Bronchial epithelial cell (primary cell): ENCODE measurements around the gene DDX47. TPM values are rescaled to one million over a fixed set of nuclear protein-coding genes. Genes with fewer than 3 reads are reported as not detected.

ENCODE experiments used
- DNase-seq: peaks from one replicate; pipeline ENCODE4 v3.0.0-alpha.2; 2010; ENCODE audit warnings: low read depth
- FAIRE-seq: peaks from 2 replicates; lab custom pipeline; 2011; peaks lifted over from hg19 to GRCh38; lab: Jason Lieb, UNC
- H3K27me3 ChIP-seq: 2 replicates; pipeline ENCODE4 v1.5.1; 2011; ENCODE audit warnings: low read length; ENCODE audit not compliant: control insufficient read depth, insufficient read depth
- H3K36me3 ChIP-seq: 2 replicates; pipeline ENCODE4 v1.5.1; 2011; ENCODE audit warnings: low read length; ENCODE audit not compliant: control insufficient read depth, insufficient read depth
- H3K4me3 ChIP-seq: 2 replicates; pipeline ENCODE4 v1.5.1; 2011; ENCODE audit warnings: mild to moderate bottlenecking, low read depth, low read length, control low read depth
- CTCF ChIP-seq: IDR thresholded peaks from 2 replicates; pipeline ENCODE4 v1.5.1; 2011; ENCODE audit warnings: mild to moderate bottlenecking, moderate library complexity, low read length, control low read depth, inconsistent platforms; ENCODE audit not compliant: insufficient read depth, severe bottlenecking
- total RNA-seq: library from RNA; depleted of rRNA; stranded (reverse); fragments of >200 nt; gene quantifications from 2 replicates; pipeline ENCODE4 v1.2.1, GENCODE V29; 2014

Gene DDX47
- total RNA-seq, 1 donor from 2014 or later, result 56.9 TPM

DNA sequence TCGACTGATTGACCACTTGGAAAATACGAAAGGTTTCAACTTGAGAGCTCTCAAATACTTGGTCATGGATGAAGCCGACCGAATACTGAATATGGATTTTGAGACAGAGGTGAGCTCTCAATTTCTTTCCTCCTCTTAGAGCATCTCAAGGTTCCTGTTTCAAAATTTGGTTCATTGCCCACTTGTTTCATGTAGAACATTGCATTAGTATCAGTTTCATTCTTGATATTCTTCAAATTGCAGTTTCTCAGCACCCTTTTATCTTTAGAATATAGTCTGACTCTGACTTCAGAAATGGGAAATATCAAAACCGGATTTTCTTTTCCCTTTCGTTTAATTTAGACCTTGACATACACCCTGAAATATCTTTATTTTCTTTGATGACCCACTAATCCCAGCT, 8.8 kb downstream of the DDX47 start:
- DNase-seq, result no peak
- no peak for TF ChIP-seq CTCF
- H3K4me3 ChIP-seq, result no peak overlapping the region
- no peak for FAIRE-seq
- H3K27me3 ChIP-seq, result no peaks in the 10 kb centered on the region
- peaks cover 15% of the 10 kb centered on the region for H3K36me3 ChIP-seq

GRCh38 chr12:12822886-12823285, 9.7 kb downstream of the DDX47 start:
- Histone ChIP-seq H3K4me3 (no peak overlapping the region), H3K27me3 (no peaks in the 10 kb centered on the region), H3K36me3 (peaks cover 20% of the 10 kb centered on the region)
- no peak for TF ChIP-seq CTCF
- FAIRE-seq (no peak), DNase-seq (no peak)

DNA sequence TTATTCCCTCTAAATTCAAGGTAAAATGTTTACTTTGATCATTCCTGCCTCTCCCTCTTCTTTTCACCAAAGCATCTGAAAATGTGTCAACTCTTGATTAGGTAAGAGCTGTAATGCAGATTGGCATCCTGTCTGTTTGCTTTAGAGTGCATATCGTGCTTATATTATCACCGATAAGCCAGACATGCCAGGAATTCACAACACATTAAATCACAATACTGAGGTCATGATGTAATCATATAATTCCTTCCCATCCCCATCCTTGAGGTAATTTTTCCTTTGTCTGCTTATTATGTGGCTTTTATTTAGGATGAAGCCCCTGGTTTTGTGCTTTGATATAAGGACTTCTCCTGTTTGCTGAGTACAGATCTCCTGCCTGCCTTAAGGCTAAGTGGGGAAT, 10.2 kb downstream of the DDX47 start:
- no peaks in the 10 kb centered on the region for H3K27me3 ChIP-seq
- peak; percentile 87 for DNase-seq
- H3K4me3 ChIP-seq, result no peak overlapping the region
- no peak for TF ChIP-seq CTCF
- no peak for FAIRE-seq
- H3K36me3 ChIP-seq, result peaks cover 20% of the 10 kb centered on the region

DNA sequence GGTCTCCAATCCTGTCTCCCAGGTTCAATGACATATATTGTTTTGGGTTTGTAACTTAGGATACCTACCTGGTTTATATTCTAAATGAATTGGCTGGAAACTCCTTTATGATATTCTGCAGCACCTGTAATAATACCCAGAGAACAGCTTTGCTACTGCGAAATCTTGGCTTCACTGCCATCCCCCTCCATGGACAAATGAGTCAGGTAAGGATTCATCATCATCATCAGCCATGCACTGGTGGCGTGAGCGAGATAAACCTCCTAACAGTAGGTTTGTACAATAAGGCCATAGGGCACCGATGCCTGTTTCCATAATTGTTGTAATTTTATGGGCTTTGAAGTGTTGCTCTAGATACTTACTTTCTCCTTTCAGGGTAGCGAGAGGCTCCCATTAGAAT, 10.7 kb downstream of the DDX47 start:
- H3K36me3 ChIP-seq, result peaks cover 21% of the 10 kb centered on the region
- DNase-seq, result no peak
- no peak for FAIRE-seq

DNA sequence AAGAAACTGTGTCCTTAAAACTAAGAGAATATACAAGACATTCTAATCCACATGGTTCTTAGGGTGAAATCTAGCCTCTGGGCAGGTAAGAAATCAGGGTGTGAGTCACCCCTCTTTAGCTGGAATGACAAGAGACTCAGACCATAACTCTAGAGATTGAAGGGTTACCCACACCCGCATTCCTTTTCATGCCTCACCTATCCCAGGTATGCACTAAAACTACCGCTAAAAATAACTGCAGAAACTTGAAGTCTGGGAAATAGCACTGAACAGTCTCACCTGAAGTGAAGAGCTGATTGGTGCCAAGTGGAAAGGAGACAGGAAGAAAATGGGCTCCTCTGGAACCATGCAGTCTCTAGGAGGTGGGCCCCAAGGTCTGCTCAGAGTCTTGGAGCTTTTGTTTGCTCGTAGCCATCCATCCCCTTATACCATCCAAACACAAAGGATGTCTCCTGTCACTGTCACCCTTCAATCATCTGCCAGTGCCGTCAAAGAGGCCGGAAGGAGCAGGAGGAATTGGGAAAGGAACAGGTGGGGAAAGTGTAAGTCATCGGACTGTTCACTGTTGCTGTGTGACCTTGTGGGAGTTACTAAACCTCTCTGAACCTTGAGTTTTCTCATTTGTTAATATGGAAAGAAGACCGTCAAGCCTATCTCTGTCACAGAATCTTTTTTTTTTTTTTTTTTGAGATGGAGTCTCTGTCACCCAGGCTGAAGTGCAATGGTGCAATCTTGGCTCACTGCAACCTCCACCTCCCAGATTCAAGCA, 22.4 kb downstream of the DDX47 start:
- no peaks in the 10 kb centered on the region for H3K27me3 ChIP-seq
- no peak overlapping the region for H3K4me3 ChIP-seq
- peak; percentile 36 for FAIRE-seq
- peak; percentile 100 for DNase-seq
- H3K36me3 ChIP-seq, result peaks cover 1% of the 10 kb centered on the region
- TF ChIP-seq CTCF, result no peak

More for the DNA sequence above, 10.7 kb downstream of the DDX47 start:
- no peak for TF ChIP-seq CTCF
- no peaks in the 10 kb centered on the region for H3K27me3 ChIP-seq
- H3K4me3 ChIP-seq, result no peak overlapping the region

GRCh38 chr12:12836571-12836970, 23.4 kb downstream of the DDX47 start:
- no peak for FAIRE-seq
- Histone ChIP-seq H3K36me3 (peaks cover under 1% of the 10 kb centered on the region), H3K4me3 (no peak overlapping the region), H3K27me3 (no peaks in the 10 kb centered on the region)
- no peak for DNase-seq
- no peak for TF ChIP-seq CTCF
